ENCODE data around the gene ICA1.
A peak's percentile ranks its signal among the peaks of the same experiment; 100 is the strongest.

ICA1 gene

DNA sequence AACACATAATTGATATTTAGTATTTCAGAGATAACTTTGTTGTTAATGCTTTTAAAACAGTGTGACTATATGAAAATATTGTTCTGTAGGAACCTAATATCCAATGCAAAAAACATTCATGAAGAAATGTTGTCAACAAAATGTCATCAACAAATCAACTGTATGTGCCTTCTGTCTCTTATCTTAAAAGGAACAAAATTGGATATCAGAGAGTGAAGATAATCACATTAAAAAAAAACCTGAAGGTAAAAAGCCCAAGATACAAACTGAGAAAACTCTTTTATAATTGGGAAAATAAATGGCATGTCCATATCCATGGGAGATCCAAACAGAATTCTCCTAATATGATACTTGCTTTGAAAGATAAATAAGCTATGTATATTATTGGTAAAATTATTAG, 33.9 kb downstream of the ICA1 start:
- DNase-seq (ENCODE audit: low read depth, low spot score), result no peak

DNA sequence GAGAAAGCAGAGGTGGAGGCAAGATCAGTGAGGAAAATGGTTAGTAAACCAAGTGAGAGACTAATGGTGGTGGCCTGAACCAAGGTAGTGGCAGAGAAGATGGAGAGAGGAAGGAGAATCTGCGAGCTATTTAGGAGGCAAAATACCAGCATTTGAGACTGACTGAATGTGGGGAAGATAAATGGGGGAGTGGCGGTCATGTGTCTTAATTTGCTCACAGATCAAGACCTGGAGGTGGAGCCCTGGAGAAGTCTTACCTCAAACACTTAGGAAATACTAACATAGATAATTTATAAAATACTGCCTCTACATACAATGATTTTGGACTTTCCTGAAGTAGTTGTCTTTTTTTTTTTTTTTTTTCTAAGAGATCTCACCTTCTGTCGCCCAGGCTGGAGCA, 34.7 kb downstream of the ICA1 start:
- DNase-seq (ENCODE audit: low read depth, low spot score), result no peak

DNA sequence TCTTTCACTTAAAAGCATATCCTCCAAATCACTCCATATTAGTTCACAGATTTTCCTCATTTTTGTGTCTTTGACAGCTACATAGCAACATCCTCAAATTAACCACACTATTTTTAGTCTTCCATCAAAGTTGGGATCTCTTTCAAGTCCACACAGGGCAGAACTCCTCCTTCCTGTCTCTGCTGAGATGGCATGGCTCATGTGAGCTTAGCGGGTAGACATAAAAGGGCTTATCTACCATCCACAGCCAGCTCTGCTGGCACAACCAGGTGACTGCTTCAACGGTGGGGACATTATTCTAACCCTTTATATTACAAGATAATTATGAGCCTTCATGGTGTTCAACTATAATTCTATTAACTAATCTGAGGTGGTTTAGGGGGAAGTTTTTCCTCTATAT, 35.5 kb downstream of the ICA1 start:
- DNase-seq (ENCODE audit: low read depth, low spot score), result no peak

DNA sequence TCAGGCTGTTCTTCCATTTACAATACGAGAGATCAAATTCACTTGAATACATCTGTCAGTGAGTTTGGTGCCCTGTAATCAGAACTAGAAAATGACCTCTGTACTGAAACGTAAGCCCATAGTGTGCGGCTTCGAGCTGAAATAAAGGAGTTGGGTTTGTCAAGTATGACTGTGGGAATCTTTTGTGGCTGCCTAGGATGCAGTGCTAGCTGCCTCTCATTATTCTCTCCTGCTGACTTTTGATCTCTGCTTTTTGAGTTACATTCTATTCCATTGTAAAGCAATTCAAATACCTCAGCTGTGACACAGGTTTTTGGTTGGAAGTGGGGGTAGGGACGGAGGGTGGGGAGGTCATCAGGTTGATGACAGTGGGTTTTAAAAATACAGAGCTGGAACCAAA, 40.4 kb downstream of the ICA1 start:
- no peak for DNase-seq (ENCODE audit: low read depth, low spot score)

DNA sequence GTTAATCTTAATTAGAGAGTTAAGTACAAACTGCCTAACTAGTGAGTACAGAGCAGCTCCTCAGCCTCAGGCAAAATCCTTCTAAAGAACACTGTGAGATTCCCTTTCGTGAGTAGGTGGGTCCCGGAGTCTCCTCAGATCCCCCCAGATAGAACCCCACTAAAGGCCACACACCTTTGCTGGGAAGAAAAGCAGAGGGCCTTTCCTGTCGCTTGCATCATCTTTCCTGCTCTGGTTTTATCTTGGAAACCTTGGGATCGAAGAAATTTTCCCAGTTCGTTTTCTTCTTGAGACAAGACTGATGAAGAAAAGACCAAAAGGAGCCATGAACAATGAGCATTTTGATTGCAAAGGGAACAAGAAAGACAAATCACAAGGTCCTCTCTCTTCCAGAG, 40.9 kb downstream of the ICA1 start:
- no peak for DNase-seq (ENCODE audit: low read depth, low spot score)

GRCh38 chr7:8220376-8221100, 41.4 kb downstream of the ICA1 start:
- no peak for DNase-seq (ENCODE audit: low read depth, low spot score)

DNA sequence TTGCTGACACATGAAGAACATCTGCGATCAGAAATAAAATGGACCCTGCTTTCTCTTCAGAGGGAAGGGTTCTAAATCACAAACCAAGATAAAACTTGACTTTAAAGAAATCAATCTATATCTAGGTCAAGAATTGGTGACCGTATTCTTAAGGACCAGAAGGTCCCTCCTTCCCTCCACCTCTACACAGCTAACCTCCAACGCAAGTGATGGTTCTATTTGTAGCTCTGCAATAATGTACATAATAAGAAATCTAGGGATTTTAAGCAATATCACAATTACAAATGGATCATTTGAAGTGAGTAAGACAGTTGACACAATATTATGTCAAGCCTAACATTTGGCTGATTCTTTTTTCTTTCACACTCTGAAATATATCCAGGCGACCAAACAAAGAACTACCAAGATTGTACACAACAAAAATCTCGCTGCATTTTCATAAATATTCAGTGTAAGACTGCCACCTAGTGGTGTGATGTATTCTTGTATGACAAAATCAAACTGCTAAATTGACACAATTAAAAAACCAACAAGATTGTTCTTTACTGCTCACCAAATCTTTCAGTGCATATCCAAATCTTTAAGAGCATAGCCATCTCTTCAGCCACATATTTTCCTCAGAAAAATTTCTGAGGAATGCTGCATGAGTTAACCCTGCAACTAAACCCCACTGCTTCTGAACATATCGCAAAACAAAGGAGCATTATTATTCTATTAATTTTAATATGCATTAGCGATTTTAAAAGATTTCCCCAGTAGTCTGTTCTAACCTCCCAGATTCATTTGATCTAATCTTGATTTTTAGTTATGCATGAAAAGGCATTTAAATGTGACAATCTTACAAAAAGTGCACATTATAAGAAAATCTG, 44.5 kb downstream of the ICA1 start:
- peak; percentile 26 for DNase-seq (ENCODE audit: low read depth, low spot score)

GRCh38 chr7:8216334-8216690, 45.7 kb downstream of the ICA1 start:
- DNase-seq (ENCODE audit: low read depth, low spot score), result no peak

- no peak for DNase-seq (ENCODE audit: low read depth, low spot score)
These were observed 46.2 kb downstream of the ICA1 start for GRCh38 chr7:8215648-8216333.

- DNase-seq (ENCODE audit: low read depth, low spot score), result no peak
These were observed 47.6 kb downstream of the ICA1 start for GRCh38 chr7:8214244-8214824.

GRCh38 chr7:8213381-8213780, 48.6 kb downstream of the ICA1 start:
- no peak for DNase-seq (ENCODE audit: low read depth, low spot score)

DNA sequence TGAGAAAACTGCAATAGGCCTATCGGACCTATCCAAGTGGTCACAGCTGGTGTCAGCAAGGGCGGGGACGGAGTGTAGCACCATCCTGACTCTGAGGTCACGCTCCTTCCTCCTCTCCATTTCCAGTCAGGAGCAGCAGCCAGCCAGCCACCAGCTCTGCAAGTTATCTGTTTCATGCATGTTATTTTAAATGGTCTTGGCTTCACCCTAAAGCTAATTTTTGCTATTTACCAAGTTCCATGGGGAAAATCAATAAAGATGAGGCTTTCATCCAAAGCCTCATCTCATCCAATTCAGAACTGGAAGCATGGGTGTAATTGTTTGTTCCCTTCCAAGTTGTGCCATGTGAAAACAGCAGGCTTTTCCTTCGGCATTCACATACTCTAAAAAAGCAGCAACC, 49.3 kb downstream of the ICA1 start:
- no peak for DNase-seq (ENCODE audit: low read depth, low spot score)

- DNase-seq (ENCODE audit: low read depth, low spot score), result no peak
These were observed 50.3 kb downstream of the ICA1 start for GRCh38 chr7:8211725-8212096.

GRCh38 chr7:8210845-8211724, 50.9 kb downstream of the ICA1 start:
- no peak for DNase-seq (ENCODE audit: low read depth, low spot score)

- no peak for DNase-seq (ENCODE audit: low read depth, low spot score)
These were observed 52.6 kb downstream of the ICA1 start for GRCh38 chr7:8209353-8209752.

DNA sequence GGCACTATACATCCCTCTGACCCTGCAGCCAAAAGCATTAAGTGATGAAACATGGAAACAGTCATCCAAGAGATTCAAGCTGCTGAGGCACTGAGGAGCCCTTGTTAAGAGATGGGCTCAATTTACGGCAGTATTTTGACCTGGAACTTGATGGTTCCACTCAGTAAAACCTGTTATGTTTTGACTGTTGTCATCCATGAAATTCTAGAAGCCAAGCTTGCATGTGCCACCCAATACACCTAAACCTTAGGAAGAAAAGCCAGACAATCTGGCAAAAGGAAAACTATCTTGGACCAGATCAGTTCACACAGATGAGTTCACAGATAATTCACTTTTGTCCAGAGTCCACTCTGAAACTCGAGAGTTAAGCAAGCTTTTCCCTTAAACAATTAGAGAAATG, 53.2 kb downstream of the ICA1 start:
- DNase-seq (ENCODE audit: low read depth, low spot score), result no peak

DNA sequence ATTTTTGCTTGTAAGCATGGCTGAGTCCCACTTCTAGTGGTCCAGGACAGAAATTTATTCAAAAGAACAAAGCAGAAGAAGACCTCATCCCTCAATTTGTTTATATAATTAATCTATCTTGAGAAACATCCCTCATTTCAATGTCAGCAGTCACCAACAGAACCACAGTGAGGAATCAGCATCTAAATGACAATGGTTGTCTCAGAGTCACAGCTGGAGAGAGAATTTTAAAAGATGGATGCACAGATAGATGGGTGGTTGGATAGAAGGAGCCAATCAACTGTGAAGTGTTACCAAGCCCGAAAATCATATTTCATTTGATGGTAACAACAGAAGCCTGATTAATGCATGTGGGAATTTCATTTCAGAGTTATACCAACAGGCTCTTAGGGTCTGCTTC, 55.0 kb downstream of the ICA1 start:
- no peak for DNase-seq (ENCODE audit: low read depth, low spot score)

- DNase-seq (ENCODE audit: low read depth, low spot score), result no peak
These were observed 56.4 kb downstream of the ICA1 start for GRCh38 chr7:8205537-8205936.

- DNase-seq (ENCODE audit: low read depth, low spot score), result no peak
These were observed 57.0 kb downstream of the ICA1 start for GRCh38 chr7:8205031-8205387.

DNA sequence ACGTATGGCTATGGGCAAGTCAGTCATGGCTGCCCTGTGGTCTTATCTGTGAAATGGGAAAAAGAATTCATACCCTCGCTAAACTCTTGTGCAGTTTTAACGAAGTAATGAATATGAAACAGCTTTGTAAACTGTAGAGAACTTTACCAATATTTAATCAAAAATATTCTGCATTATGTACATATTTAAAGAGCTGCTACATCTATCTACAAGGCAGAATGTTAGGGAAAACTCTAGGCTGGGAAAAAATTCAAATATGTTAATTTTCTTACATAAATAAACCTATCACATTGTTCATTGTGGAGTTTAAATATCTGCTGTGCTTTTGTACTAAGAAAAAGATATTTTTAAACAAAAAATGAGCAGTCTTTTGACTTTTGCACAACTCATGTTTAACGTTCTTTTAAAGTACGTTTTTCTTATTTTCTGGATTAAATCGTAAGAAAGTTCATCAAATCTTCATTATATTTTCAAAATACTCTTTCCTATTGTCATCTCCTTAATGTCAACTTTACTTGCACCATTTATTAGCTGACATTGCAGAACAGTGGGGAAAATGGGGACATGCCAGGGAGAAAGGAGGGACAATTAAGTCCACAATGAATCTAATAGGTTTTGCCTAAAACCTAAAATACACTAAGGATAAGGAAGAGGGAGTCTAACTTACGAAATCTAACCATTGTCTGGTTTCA, 57.5 kb downstream of the ICA1 start:
- DNase-seq (ENCODE audit: low read depth, low spot score), result no peak

Data from brain pericyte (primary cell).